HG02852 (cell line): ENCODE measurements around the gene CLMP.

Experiments used
- ATAC-seq: cut with Tn5 transposase; IDR thresholded peaks from one replicate; pipeline ENCODE4 v1.9.1; 2021; ENCODE audit warnings: mild to moderate bottlenecking, moderate library complexity; ENCODE audit not compliant: unreplicated experiment

The CLMP gene

GRCh38 chr11:123030517-123030916 lies 164.5 kb downstream of the CLMP start:
- no peak for ATAC-seq

GRCh38 chr11:123020968-123021367 lies 174.1 kb downstream of the CLMP start:
- no peak for ATAC-seq
